ENCODE results near the gene HEYL.

DNA sequence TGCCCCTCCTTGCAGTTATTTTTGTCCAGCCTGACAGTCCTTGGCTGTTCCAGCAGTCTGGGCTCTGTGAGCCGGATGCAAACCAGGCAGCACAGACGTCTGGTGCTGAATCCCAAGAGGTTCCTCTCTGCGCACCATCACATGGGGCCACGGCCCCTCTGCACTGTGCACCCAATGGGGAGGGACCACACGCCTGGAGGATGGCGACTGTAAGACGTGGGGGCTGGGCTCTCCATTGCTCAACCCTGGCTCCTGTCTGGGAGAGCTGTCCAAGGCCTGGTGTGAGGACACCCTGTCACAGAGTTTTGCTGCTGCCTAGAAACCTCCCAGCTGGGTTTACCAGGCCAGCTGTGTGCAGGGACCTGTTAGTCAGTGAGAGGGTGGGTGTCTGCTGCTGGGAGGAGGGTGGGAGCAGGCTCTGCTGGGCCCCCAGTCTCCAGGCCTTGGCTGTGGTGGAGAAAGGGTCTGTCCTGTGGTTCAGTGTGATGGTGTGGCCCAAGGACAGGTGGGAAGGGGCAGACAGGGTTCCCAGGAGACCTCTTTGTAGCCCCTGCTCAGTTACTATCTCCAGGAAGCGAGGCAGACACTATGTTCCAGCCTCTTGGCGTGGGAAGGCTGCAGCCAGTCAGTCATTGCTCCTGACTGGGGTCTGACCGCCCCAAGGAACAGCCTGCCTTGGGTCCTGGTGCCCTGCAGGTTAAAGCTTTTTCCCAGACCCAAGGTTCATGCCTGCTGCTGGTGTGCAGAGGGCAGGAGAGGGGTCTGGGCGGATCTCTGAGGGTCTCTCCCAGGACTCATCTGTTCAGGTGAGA is 13.8 kb downstream of the HEYL start:
- TF ChIP-seq, protein P1, sequence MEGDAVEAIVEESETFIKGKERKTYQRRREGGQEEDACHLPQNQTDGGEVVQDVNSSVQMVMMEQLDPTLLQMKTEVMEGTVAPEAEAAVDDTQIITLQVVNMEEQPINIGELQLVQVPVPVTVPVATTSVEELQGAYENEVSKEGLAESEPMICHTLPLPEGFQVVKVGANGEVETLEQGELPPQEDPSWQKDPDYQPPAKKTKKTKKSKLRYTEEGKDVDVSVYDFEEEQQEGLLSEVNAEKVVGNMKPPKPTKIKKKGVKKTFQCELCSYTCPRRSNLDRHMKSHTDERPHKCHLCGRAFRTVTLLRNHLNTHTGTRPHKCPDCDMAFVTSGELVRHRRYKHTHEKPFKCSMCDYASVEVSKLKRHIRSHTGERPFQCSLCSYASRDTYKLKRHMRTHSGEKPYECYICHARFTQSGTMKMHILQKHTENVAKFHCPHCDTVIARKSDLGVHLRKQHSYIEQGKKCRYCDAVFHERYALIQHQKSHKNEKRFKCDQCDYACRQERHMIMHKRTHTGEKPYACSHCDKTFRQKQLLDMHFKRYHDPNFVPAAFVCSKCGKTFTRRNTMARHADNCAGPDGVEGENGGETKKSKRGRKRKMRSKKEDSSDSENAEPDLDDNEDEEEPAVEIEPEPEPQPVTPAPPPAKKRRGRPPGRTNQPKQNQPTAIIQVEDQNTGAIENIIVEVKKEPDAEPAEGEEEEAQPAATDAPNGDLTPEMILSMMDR (conservative IDR thresholded peaks at IDR 0.05 in 1 of 2, IDR thresholded peaks at IDR 0.05 in 1 of 2; ENCODE audit: low read depth in 1 of 2, low read length in 2 of 2): no peak
- TF ChIP-seq EZH2 (IDR thresholded peaks at IDR 0.05; ENCODE audit: low read length, missing control alignments): no peak

All from fibroblast of lung (primary cell).